Progenitor cell of endocrine pancreas (in vitro differentiated cells): ENCODE results near the gene GOLGA6L7. TPM values are rescaled to one million over a fixed set of nuclear protein-coding genes. Genes with fewer than 3 reads are reported as not detected.

Experiments used
- DNase-seq: peaks from one replicate; pipeline ENCODE4 v3.0.0; 2021; ENCODE audit warnings: low spot score; ENCODE audit not compliant: unreplicated experiment
- H3K27ac Mint-ChIP-seq: 2 replicates; pipeline ENCODE4 v1.8.0; 2021; ENCODE audit warnings: mild to moderate bottlenecking, moderate library complexity, mixed read lengths
- H3K27me3 Mint-ChIP-seq: 2 replicates; pipeline ENCODE4 v1.8.0; 2021; ENCODE audit warnings: mixed read lengths
- H3K36me3 Mint-ChIP-seq: 2 replicates; pipeline ENCODE4 v1.8.0; 2022; ENCODE audit warnings: mixed read lengths; ENCODE audit not compliant: insufficient read depth
- H3K4me1 Mint-ChIP-seq: 2 replicates; pipeline ENCODE4 v1.8.0; 2021; ENCODE audit warnings: low read depth, mixed read lengths
- H3K4me3 Mint-ChIP-seq: 2 replicates; pipeline ENCODE4 v1.8.0; 2021; ENCODE audit warnings: low read depth, mild to moderate bottlenecking, moderate library complexity, mixed read lengths
- H3K9me3 Mint-ChIP-seq: 2 replicates; pipeline ENCODE4 v1.8.0; 2021; ENCODE audit warnings: low read depth, mixed read lengths
- total RNA-seq: library from RNA; stranded (reverse); gene quantifications from 2 replicates; pipeline ENCODE4 v1.2.1, GENCODE V29; 2021
- TF ChIP-seq, protein P1 (sequence below): fragments of 200-600 bp; sonication (generic); IDR thresholded peaks from one replicate; pipeline ENCODE4 v1.5.0; 2021; ENCODE audit warnings: antibody characterized with exemption, mild to moderate bottlenecking; ENCODE audit not compliant: unreplicated experiment

Gene GOLGA6L7
- total RNA-seq, 1 donor from 2014 or later, result not detected

DNA sequence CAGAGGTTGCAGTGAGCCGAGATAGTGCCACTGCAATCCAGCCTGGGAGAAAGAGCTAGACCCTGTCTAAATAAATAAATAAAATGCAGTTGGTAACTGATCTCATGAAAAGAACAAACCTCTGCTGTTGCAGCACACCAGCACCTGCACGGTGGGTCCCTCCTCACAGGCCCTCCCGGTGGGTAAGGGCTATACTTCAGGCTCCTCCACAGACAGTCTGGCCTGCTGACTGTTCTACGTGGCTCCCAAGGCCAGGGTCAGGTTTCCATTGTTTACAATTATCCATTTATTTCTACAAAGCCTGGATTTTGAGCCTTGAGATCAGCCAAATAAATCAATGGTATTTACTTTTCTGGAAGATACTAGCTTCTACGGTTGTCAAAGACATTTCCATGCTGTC is 32.2 kb upstream of the GOLGA6L7 start:
- peaks cover 11% of the 10 kb centered on the region for H3K27me3 Mint-ChIP-seq
- no peak overlapping the region for H3K27ac Mint-ChIP-seq
- no peak for DNase-seq
- H3K36me3 Mint-ChIP-seq, result no peaks in the 10 kb centered on the region
- no peaks in the 10 kb centered on the region for H3K9me3 Mint-ChIP-seq
- H3K4me3 Mint-ChIP-seq, result no peak overlapping the region
- TF ChIP-seq, protein P1, sequence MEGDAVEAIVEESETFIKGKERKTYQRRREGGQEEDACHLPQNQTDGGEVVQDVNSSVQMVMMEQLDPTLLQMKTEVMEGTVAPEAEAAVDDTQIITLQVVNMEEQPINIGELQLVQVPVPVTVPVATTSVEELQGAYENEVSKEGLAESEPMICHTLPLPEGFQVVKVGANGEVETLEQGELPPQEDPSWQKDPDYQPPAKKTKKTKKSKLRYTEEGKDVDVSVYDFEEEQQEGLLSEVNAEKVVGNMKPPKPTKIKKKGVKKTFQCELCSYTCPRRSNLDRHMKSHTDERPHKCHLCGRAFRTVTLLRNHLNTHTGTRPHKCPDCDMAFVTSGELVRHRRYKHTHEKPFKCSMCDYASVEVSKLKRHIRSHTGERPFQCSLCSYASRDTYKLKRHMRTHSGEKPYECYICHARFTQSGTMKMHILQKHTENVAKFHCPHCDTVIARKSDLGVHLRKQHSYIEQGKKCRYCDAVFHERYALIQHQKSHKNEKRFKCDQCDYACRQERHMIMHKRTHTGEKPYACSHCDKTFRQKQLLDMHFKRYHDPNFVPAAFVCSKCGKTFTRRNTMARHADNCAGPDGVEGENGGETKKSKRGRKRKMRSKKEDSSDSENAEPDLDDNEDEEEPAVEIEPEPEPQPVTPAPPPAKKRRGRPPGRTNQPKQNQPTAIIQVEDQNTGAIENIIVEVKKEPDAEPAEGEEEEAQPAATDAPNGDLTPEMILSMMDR, result no peak
- peaks cover 8% of the 10 kb centered on the region for H3K4me1 Mint-ChIP-seq

DNA sequence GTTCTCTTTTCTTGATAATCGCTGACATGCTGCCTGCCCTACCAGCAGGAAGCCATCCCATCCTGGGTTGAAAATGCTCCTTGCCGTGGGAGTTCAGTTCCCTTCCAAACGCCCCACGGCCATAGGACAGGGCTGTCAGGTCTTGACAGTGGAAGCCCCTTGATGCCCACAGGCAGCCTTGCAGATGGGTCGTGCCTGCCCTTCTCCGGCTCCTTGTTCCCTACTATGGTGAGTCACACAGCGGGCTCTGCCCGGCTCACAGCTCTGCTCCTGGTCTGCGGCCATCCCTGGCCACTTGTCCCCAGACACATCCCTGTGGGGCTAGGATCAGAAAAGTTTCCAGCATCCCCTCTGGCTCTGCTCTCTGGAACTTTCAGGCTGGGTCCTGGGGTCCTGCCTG is 31.1 kb upstream of the GOLGA6L7 start:
- TF ChIP-seq, protein P1, result no peak
- Mint-ChIP-seq H3K4me3 (no peak overlapping the region), H3K36me3 (no peaks in the 10 kb centered on the region), H3K4me1 (peaks cover 9% of the 10 kb centered on the region), H3K9me3 (no peaks in the 10 kb centered on the region), H3K27me3 (peaks cover 14% of the 10 kb centered on the region), H3K27ac (no peak overlapping the region)
- DNase-seq, result no peak

DNA sequence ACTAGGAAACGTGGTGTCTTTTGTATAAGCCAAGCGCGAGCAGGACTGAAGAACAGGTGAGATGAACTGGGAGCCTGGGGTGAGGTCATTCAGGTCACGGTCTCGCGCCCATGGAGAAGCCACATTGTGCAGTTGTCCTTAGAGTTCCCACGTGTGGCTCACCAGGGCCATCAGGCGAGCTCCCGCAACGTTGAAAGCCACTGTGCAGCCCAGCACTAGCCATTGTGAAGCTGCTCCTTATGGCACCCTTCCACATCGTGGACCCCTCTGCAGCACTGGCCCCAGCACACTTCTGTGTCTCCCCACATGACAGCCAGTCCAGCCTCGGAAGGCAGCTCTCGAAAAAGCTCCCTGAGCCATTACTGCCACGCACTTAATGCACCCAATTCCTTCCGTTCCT is 29.8 kb upstream of the GOLGA6L7 start:
- Mint-ChIP-seq H3K4me3 (no peak overlapping the region), H3K4me1 (peaks cover 9% of the 10 kb centered on the region), H3K9me3 (no peaks in the 10 kb centered on the region), H3K36me3 (no peaks in the 10 kb centered on the region), H3K27ac (no peak overlapping the region), H3K27me3 (peaks cover 15% of the 10 kb centered on the region)
- TF ChIP-seq, protein P1, result no peak
- no peak for DNase-seq

DNA sequence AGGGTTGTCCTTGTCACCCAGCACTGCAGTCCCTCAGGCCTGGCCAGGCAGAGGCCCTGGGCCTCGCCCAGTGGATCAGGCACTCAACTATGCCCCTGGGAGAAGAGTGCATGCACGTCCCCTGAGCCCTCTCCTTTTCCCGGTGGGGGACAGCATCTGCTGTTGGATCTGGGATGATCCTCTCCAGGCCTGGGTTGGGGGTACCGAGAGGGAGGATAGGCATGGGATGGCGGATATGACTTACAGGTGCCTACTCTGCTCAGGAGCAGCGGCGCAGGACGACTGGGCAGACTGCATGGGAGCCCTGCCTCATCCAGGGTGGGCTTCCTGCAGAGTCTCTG is 28.4 kb upstream of the GOLGA6L7 start:
- H3K27ac Mint-ChIP-seq, result no peak overlapping the region
- TF ChIP-seq, protein P1, result no peak
- no peak overlapping the region for H3K4me3 Mint-ChIP-seq
- no peaks in the 10 kb centered on the region for H3K9me3 Mint-ChIP-seq
- H3K4me1 Mint-ChIP-seq, result peaks cover 9% of the 10 kb centered on the region
- H3K27me3 Mint-ChIP-seq, result peaks cover 17% of the 10 kb centered on the region
- no peaks in the 10 kb centered on the region for H3K36me3 Mint-ChIP-seq
- no peak for DNase-seq

DNA sequence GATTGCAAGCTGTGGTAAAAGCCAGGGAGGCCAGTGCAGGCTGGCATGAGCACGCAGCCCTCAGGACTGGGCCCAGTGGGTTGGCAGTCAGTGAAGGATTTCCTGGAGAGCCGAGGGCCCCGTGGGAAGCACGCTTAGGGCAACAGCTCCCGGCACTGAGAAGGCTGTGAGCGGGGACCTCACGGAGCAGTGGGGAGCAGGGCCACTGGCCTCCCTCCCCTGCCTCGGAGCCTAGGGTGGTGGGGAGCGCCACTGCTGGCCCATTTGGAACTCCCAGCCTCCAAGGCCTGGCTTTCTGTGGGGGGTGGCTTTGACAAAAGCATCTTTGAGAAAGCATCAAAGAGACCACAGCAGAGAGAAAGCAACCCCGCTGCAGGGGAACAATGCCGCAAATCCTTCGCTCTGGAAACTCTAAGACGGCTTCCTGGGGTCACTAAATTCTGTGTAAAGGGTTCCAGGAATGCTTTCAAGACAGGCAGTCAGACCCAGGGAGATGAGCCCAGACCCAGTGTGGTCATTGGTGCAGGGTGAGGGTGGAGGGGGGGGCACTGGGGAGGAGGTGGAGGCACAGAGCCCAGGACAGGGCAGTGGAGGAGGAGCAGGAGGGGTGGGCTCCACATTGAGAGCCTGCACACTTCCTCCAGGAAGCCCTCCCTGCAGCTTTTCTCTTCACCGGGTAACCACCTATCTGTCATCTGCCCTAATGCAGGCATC is 27.8 kb upstream of the GOLGA6L7 start:
- TF ChIP-seq, protein P1, result no peak
- H3K27me3 Mint-ChIP-seq, result peaks cover 17% of the 10 kb centered on the region
- no peaks in the 10 kb centered on the region for H3K9me3 Mint-ChIP-seq
- H3K36me3 Mint-ChIP-seq, result no peaks in the 10 kb centered on the region
- no peak for DNase-seq
- H3K27ac Mint-ChIP-seq, result no peak overlapping the region
- H3K4me3 Mint-ChIP-seq, result no peak overlapping the region
- H3K4me1 Mint-ChIP-seq, result peaks cover 9% of the 10 kb centered on the region
